Stomach (tissue), 4 donors: ENCODE measurements around the gene NFS1.

Experiments used
- CTCF ChIP-seq, 7 experiments: fragments of 450-650 bp in 4 of 7; fragments of 200-600 bp in 3 of 7; sonication (generic) in 3 of 7; IDR thresholded peaks; one replicate each; pipeline ENCODE4 v1.5.1; 2016 to 2019; ENCODE audit warnings: antibody characterized with exemption in 7 of 7, control low read depth in 2 of 7, mild to moderate bottlenecking in 1 of 7
- EP300 ChIP-seq: sonication (generic); formaldehyde crosslinking; IDR thresholded peaks from one replicate; pipeline ENCODE4 v1.6.1; 2017; ENCODE audit warnings: antibody characterized with exemption
- POLR2AphosphoS5 ChIP-seq, 3 donors: sonication (generic); formaldehyde crosslinking; IDR thresholded peaks; one replicate each; pipeline ENCODE4 v1.6.1; 2016; ENCODE audit warnings: antibody characterized with exemption in 3 of 3

GRCh38 chr20:35741892-35742740 lies 43.0 kb upstream of the NFS1 start, which contains the start of gene RBM39:
- TF ChIP-seq CTCF (IDR thresholded peaks at IDR 0.05) = peak in 3 of 7 experiments; percentile 22 to 63 (median 60)
- peak; percentile 98 to 99 (median 99) for TF ChIP-seq POLR2AphosphoS5 (IDR thresholded peaks at IDR 0.05)
- no peak for TF ChIP-seq EP300
